C4-2B (cell line): ENCODE data around the gene SPSB4.

Source experiments
- CTCF ChIP-seq: fragments of 450-650 bp; conservative IDR thresholded peaks from 2 replicates; pipeline ENCODE4 v1.5.1; 2017; ENCODE audit warnings: mild to moderate bottlenecking
- ZFX ChIP-seq: fragments of 450-650 bp; IDR thresholded peaks from 2 replicates; pipeline ENCODE4 v1.6.1; 2017

- TF ChIP-seq CTCF (no peak), ZFX (no peak)
Measured at GRCh38 chr3:141057436-141057835, 6.3 kb downstream of the SPSB4 start.
